ENCODE results near the gene SKOR1. TPM values are rescaled to one million over a fixed set of nuclear protein-coding genes. Genes with fewer than 3 reads are reported as not detected.
A peak's percentile ranks its signal among the peaks of the same experiment; 100 is the strongest.

SKOR1 gene
- total RNA-seq, 1 donor from 2014 or later: not detected

DNA sequence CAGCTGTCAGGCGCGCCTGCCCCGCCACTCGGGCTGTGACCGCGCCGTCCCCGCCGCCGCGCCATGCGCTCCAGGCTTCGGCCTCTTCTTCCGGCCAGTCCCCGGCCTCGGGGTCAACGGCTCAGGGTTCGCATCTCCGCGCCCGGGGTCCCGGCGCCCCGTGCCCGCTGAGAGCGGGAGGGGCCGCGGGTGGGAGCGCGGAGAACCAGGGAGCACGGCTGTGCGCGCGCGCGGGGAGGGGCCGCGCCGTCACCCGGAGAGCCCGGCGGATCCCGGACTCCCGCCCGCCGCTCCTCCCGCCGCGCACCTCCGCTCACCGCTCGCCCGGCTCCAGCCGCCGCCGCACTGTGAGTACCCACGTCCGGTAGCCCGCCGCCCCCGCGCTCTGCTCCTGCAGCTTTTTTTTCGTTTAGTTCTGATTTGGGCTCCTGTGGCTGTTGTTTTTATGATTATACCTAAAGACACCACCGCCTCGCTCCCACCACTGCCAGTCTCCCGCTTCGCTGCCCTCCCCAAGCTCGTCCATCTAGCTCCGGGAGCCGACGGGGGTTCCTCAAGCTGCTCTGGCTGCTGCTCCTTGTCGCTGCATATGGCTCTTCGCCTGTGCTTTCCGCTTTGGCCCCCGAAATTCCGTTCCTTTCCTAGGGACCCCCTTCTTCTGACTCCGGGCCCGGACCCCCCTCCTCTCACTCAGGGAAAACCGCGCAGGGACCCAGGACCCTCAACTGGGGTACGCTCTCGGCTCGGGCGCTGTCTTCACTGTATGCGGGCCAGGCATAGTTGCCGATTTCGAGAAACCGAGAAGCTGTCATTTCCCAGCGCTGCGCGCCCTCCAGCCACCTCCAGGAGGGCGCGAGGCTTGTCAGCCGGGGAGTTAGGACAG, 1.8 kb upstream of the SKOR1 start:
- peaks cover 32% of the 10 kb centered on the region for H4K20me1 ChIP-seq (ENCODE audit: insufficient read depth, low read length)
- H3K27ac Mint-ChIP-seq (ENCODE audit: unreplicated experiment): peak overlapping the region; percentile 95
- peak overlapping the region; percentile 36 for H3K4me2 ChIP-seq (ENCODE audit: low read length)
- H3K4me3 ChIP-seq (ENCODE audit: insufficient read depth, low read depth, low read length): no peak overlapping the region
- peaks cover 74% of the 10 kb centered on the region for H3K27me3 ChIP-seq (ENCODE audit: insufficient read depth, low read length)
- no peak overlapping the region for H3K27ac ChIP-seq (ENCODE audit: low read depth, low read length)
- H3K27me3 Mint-ChIP-seq (ENCODE audit: low read depth, unreplicated experiment): peaks cover 68% of the 10 kb centered on the region
- TF ChIP-seq, protein P1, sequence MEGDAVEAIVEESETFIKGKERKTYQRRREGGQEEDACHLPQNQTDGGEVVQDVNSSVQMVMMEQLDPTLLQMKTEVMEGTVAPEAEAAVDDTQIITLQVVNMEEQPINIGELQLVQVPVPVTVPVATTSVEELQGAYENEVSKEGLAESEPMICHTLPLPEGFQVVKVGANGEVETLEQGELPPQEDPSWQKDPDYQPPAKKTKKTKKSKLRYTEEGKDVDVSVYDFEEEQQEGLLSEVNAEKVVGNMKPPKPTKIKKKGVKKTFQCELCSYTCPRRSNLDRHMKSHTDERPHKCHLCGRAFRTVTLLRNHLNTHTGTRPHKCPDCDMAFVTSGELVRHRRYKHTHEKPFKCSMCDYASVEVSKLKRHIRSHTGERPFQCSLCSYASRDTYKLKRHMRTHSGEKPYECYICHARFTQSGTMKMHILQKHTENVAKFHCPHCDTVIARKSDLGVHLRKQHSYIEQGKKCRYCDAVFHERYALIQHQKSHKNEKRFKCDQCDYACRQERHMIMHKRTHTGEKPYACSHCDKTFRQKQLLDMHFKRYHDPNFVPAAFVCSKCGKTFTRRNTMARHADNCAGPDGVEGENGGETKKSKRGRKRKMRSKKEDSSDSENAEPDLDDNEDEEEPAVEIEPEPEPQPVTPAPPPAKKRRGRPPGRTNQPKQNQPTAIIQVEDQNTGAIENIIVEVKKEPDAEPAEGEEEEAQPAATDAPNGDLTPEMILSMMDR (IDR thresholded peaks at IDR 0.05; ENCODE audit: insufficient read depth, low read depth, low read length): no peak
- peak; percentile 79 for TF ChIP-seq EZH2 (IDR thresholded peaks at IDR 0.05; ENCODE audit: insufficient read depth, low read length)
- H3K79me2 ChIP-seq (ENCODE audit: insufficient read depth, low read length): no peaks in the 10 kb centered on the region
- H3K4me3 Mint-ChIP-seq (ENCODE audit: unreplicated experiment): peak overlapping the region; percentile 69
- H3K9me3 Mint-ChIP-seq (ENCODE audit: unreplicated experiment): peaks cover 15% of the 10 kb centered on the region
- H3K9ac ChIP-seq (ENCODE audit: low read length): no peak overlapping the region
- DNase-seq (ENCODE audit: low read depth) (no peak), FAIRE-seq (no peak)
- peaks cover 2% of the 10 kb centered on the region for H3K4me1 Mint-ChIP-seq (ENCODE audit: low read depth, unreplicated experiment)
- no peaks in the 10 kb centered on the region for H3K36me3 ChIP-seq (ENCODE audit: insufficient read depth, low read length)
- H2AFZ ChIP-seq (ENCODE audit: low read depth, low read length): no peak overlapping the region
- peaks cover 9% of the 10 kb centered on the region for H3K9me3 ChIP-seq (ENCODE audit: insufficient read depth, low read depth, low read length)
- peaks cover 1% of the 10 kb centered on the region for H3K36me3 Mint-ChIP-seq (ENCODE audit: low read depth, unreplicated experiment)
- H3K4me1 ChIP-seq (ENCODE audit: insufficient read depth, low read length): peaks cover 11% of the 10 kb centered on the region

DNA sequence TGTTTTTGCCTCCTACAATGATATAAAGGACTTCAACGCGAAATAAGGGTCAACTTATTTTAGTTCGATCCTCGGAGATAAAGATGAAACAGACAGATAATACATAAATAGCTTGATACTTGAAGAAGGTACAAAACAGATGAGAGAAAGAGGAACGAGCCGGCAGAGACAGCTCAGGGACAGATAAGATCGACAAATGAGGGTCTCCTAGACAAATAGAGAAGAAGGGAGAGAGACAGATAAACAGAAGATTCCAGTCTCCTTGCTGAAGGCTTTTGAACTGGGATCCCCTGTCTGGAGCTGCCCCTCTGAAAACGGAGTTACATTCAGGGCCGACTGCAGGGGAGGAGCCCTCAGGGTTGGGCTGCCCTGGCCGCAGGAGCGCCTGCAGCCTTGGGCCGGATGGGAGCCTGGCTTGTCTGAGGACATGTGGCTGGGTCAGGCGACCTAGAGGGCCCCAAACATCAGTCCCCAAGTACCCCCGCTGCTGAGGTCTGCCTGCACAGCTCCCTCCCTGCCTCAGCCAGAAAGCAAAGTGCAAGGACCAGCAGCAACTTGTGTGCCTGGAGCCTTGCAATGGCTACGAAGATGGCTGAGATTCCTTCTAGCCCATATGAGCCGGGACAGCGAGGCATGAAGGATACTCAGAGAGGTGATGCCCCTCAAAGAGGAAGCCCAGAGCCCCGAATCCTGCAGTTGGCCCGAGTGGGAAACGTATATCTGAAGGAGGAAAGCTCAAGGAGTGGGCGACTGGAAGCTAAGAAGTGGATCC, 926 bp upstream of the SKOR1 start:
- Histone ChIP-seq H4K20me1 (ENCODE audit: insufficient read depth, low read length) (peaks cover 32% of the 10 kb centered on the region), H3K36me3 (ENCODE audit: insufficient read depth, low read length) (no peaks in the 10 kb centered on the region), H3K4me3 (ENCODE audit: insufficient read depth, low read depth, low read length) (no peak overlapping the region), H3K27ac (ENCODE audit: low read depth, low read length) (no peak overlapping the region), H3K4me1 (ENCODE audit: insufficient read depth, low read length) (peaks cover 11% of the 10 kb centered on the region), H3K79me2 (ENCODE audit: insufficient read depth, low read length) (no peaks in the 10 kb centered on the region), H3K27me3 (ENCODE audit: insufficient read depth, low read length) (peaks cover 79% of the 10 kb centered on the region), H3K9ac (ENCODE audit: low read length) (no peak overlapping the region), H3K9me3 (ENCODE audit: insufficient read depth, low read depth, low read length) (peaks cover 9% of the 10 kb centered on the region), H2AFZ (ENCODE audit: low read depth, low read length) (no peak overlapping the region), H3K4me2 (ENCODE audit: low read length) (no peak overlapping the region)
- H3K36me3 Mint-ChIP-seq (ENCODE audit: low read depth, unreplicated experiment): peaks cover 1% of the 10 kb centered on the region
- FAIRE-seq (no peak), DNase-seq (ENCODE audit: low read depth) (no peak)
- peaks cover 67% of the 10 kb centered on the region for H3K27me3 Mint-ChIP-seq (ENCODE audit: low read depth, unreplicated experiment)
- peak overlapping the region; percentile 95 for H3K27ac Mint-ChIP-seq (ENCODE audit: unreplicated experiment)
- TF ChIP-seq, protein P1 (IDR thresholded peaks at IDR 0.05; ENCODE audit: insufficient read depth, low read depth, low read length): no peak
- TF ChIP-seq EZH2 (IDR thresholded peaks at IDR 0.05; ENCODE audit: insufficient read depth, low read length): no peak
- peak overlapping the region; percentile 69 for H3K4me3 Mint-ChIP-seq (ENCODE audit: unreplicated experiment)
- H3K4me1 Mint-ChIP-seq (ENCODE audit: low read depth, unreplicated experiment): peaks cover 2% of the 10 kb centered on the region
- H3K9me3 Mint-ChIP-seq (ENCODE audit: unreplicated experiment): peaks cover 19% of the 10 kb centered on the region
